Hematopoietic multipotent progenitor cell treated with erythropoietin and hydrocortisone succinate and interleukin-3 and kit ligand, for 8 days (in vitro differentiated cells): Measurements from ENCODE around the gene PRAMEF5.
"Not testable (repeated sequence)": the region's sequence is repeated elsewhere in the genome, so short reads cannot be mapped to it uniquely, and the experiment has no call there.

Experiments used
- DNase-seq: peaks from one replicate; pipeline ENCODE4 v3.0.0-alpha.2; 2015

Gene PRAMEF5

GRCh38 chr1:13253898-13254297, at the start of gene PRAMEF5:
Gene PRAMEF5, plus strand, starts transcription at chr1:13254198. Its CDS starts 5,071 bp downstream, at chr1:13259269.
- DNase-seq, result not testable (repeated sequence)

- not testable (repeated sequence) for DNase-seq
Measured at GRCh38 chr1:13208712-13209111, 45.3 kb upstream of the PRAMEF5 start.

GRCh38 chr1:13216619-13217018, 37.4 kb upstream of the PRAMEF5 start:
- not testable (repeated sequence) for DNase-seq

- not testable (repeated sequence) for DNase-seq
Measured at GRCh38 chr1:13219203-13219602, 34.8 kb upstream of the PRAMEF5 start.

- DNase-seq, result not testable (repeated sequence)
Measured at GRCh38 chr1:13222788-13223187, 31.2 kb upstream of the PRAMEF5 start.

DNA sequence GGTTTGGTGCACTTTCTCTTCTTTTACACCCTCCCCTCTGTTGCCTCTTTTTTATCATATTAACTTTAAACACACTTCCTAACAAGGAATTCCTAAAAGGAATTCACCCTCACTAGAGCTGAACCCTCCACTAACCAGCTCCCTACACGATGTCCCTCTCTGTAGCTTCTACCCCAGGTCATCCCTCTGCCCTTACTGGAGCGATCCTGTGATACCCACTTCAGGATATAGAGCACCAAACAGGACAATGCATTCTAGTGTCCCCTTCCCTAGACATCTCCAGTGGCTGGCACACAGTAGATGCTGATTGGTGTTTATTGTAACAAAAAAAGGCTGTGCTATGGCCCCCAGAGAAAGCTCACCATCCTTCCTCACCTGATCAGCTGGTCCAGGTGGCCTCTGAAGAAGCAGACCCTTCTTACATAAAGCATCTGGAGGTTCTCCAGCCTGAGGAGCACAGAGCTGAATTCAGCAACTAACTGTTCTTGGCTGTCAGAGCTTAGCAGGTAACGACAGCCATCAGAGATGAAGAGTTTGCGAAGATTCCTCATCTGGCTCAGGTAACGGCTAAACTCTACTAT, 29.4 kb upstream of the PRAMEF5 start:
- DNase-seq, result no peak

DNA sequence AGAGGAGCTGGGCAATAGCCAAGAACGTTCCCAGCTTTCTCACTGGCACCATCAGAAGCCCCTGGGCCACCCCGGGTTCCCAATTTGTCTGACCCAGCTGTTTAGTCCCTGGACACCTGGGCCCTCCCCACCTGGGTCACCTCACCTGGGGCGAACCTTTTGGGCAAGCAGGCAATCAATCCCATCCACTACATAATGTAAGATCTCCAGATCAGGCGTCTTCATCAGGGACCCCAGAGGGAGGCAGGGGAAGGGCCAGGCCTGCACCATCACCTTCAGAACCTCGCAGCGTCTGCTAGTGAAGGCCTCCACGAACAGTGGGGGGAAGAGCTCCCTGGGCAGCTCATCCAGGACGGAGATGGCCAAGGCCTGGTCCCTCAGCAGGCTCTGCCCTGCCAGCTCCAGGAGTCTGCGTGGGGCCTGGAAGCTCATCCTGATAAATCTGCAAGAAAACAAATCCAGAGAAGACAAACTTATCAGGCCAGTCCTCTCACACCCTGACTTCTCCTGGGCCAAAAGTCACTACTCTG, 28.3 kb upstream of the PRAMEF5 start, which contains the start of gene PRAMEF18:
Gene PRAMEF18, minus strand, starts transcription at position 480 of the 530 bp plus-strand sequence. Its CDS starts 48 bp downstream, at position 432.
- DNase-seq, result not testable (repeated sequence)

DNA sequence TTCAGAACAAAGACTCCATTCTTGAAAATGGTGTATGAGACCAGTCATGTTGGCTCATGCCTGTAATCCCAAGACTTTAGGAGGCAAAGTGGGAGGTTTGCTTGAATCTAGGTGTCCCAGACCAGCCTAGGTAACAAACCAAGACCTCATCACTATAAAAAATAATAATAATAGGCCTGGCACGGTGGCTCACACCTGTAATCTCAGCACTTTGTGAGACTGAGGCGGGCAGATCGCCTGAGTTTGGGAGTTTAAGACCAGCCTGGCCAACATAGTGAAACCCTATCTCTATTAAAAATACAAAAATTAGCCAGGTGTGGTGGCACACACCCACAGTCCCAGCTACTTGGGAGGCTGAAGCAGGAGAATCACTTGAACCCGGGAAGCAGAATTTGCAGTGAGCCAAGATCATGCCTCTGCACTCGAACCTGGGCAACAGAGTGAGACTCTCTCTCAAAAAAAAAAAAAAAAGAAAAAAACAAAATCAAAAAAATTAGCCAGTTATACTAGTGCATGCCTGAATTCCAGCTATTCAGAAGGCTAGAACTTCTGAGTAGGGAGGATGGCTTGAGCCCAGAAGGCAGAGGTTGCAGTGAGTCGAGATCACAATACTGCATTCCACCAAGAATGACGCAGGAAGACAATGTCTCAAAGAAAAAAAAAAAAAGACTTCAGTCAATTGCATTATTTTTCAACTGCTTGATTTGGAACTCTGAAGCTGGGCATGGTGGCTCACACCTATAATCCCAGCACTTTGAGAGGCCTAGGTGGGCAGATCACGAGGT, 26.5 kb upstream of the PRAMEF5 start:
- not testable (repeated sequence) for DNase-seq

GRCh38 chr1:13228343-13228781, 25.6 kb upstream of the PRAMEF5 start:
- peak; percentile 57 for DNase-seq

DNA sequence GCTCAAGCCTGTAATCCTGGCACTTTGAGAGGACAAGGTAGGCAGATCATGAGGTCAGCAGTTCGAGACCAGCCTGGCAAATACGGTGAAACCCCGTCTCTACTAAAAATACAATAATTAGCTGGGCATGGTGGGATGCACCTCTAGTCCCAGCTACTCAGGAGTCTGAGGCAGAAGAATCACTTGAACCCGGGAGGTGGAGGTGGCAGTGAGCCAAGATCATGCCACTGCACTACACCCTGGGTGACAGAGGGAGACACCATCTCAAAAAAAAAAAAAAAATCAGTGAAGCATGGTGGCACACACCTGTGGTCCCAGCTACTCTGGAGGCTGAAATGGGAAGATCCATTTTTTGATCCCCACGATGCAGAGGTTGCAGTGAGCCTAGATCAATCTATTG, 23.9 kb upstream of the PRAMEF5 start:
- DNase-seq, result not testable (repeated sequence)

DNA sequence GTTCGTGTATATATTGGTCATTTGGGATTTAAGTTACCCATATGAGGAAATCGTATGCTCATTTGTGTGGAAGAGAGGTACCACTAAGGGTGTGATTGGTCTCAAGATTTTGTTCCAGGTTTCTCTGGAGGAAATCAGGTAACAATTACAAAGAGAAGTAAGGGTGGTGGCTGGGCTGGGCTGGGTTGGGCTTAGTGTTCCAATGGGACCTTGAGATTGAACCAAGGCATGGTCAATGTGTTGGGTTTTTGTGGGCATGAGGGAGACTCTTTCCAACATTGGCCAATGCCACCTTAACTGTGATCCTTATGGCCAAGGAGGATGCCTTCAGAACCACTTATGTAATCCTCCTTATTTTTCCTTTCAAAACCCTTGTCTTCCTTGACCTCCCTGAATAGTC, 23.4 kb upstream of the PRAMEF5 start:
- DNase-seq, result not testable (repeated sequence)

GRCh38 chr1:13231061-13231750, 22.8 kb upstream of the PRAMEF5 start:
- DNase-seq, result not testable (repeated sequence)

GRCh38 chr1:13232056-13232455, 21.9 kb upstream of the PRAMEF5 start:
- DNase-seq, result not testable (repeated sequence)

DNA sequence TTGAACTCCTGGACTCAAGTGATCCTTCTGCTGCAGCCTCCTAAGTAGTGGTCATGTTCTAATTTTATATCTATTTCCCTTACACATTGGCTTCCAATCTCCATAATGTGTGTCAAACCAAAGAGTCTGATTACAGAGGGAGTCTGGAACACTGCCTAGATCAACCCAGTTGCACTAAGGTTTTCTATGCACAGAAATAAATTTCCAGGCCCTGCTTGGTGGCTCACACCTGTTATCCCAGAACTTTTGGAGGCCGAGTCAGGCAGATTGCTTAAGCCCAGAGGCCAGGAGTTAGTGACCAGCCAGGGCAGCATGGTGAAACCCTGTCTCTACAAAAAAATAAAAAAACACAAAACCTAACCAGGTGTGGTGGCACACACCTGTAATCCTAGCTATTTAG, 19.9 kb upstream of the PRAMEF5 start:
- DNase-seq, result not testable (repeated sequence)

- DNase-seq, result not testable (repeated sequence)
Measured at GRCh38 chr1:13237572-13237971, 16.4 kb upstream of the PRAMEF5 start.

- not testable (repeated sequence) for DNase-seq
Measured at GRCh38 chr1:13239633-13240032, 14.4 kb upstream of the PRAMEF5 start.

- not testable (repeated sequence) for DNase-seq
Measured at GRCh38 chr1:13243536-13244263, 10.3 kb upstream of the PRAMEF5 start.

- not testable (repeated sequence) for DNase-seq
Measured at GRCh38 chr1:13245841-13246553, 8.0 kb upstream of the PRAMEF5 start.

DNA sequence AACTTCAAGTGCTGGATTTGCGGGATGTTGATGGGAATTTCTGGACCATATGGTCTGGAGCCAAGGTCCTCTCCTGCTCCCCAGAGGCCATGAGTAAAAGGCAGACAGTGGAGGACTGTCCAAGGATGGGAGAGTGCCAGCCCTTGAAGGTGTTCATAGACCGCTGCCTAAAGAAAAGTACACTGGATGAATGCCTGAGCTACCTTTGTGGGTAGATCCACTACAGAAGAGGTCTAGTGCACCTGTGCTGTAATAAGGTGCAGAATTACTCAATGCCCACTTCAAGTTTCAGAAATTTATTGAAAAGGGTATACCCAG, 7.5 kb upstream of the PRAMEF5 start:
- not testable (repeated sequence) for DNase-seq

DNA sequence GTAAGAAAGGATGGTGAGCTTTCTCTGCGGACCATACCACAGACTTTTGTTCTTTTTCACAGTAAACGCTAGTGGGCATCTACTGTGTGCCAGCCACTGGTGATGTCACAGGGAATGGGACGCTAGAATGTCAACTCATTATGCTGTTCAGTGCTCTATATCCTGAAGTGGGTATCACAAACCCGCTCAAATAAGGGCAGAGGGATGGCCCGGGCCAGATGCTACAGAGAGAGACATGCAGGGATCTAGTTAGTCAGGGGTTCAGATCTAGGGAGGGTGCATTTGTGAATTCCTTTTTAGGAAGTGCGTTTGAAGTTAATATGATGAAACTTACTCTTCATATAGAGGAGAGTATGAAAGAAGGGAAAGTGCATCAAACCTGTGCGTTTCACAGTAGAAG, 6.9 kb upstream of the PRAMEF5 start:
- DNase-seq, result not testable (repeated sequence)

- DNase-seq, result not testable (repeated sequence)
Measured at GRCh38 chr1:13265124-13265523, 11.1 kb downstream of the PRAMEF5 start.

DNA sequence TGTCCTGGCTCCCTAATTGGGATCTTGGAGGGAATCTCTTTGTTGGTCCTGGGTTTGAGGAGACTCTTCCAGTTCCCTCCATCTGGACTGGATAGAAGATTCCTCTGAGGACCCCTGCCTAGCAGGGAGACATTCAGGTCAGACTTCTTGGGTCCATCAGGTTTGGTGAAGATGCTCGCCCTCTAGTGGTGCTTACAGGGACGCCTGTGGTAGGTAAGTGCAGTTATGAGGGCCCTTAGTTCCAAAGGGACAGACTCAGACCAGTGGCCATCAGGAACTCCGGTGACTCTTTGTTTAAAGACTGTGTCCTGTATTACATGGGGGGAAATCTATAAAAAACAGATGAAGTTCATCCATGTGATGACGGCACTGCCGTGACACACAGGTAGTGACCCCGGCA, 23.0 kb downstream of the PRAMEF5 start:
- DNase-seq, result not testable (repeated sequence)
